Left colon (tissue), 2 donors: ENCODE measurements around the gene EFR3B. TPM values are rescaled to one million over a fixed set of nuclear protein-coding genes. Genes with fewer than 3 reads are reported as not detected.
"Not testable (repeated sequence)": the region's sequence is repeated elsewhere in the genome, so short reads cannot be mapped to it uniquely, and the experiment has no call there.

Experiments
- ATAC-seq: fragments of 200-7000 bp; cut with Tn5 transposase; one replicate; pipeline ENCODE4 v1.9.1; 2020; ENCODE audit warnings: mild to moderate bottlenecking, moderate library complexity
- DNase-seq, 2 donors: peaks; one replicate each; pipeline ENCODE4 v3.0.0-alpha.2; 2020
- intact Hi-C, 2 donors: fragments of 100-400 bp; cut with DNase I in 1 of 2; cut with micrococcal nuclease in 1 of 2; formaldehyde crosslinking; loops; one replicate each; pipeline versions ENCODE4 v1.11.2 to v1.14.0; 2022; cut with DNase I, micrococcal nuclease
- total RNA-seq, 2 donors: library from RNA; stranded (reverse); fragmentation: NEBNext Ultra II Directional; extraction: Animal tissue kit (Norgen Biotek cat#: 25700); gene quantifications; one replicate each; pipeline ENCODE4 v1.2.1, GENCODE V29; 2021
- donor health status: DM: no; HTN: no; CAD: no.
- donor health status: DM: yes; HTN: yes; CAD: no.

Gene EFR3B
- total RNA-seq, 2 donors from 2014 or later: 0.98 to 2.5 TPM

DNA sequence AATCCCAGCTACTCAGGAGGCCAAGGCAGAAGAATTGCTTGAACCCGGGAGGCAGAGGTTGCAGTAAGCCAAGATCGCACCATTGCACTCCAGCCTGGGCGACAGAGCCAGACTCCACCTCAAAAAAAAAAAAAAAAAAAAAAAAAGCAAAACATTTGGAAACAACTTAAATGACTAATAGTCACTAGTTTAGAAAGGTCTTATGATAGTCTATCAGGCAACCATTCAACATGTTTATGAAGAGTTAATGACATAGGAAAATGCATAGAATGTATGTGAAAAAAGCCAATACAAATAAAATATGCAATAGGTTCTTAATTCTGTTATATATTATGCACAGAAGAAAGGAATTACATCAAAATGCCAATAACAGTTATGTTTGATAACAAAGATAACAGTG, 85.2 kb downstream of the EFR3B start:
- ATAC-seq, DNase-seq: not testable (repeated sequence)
- intact Hi-C loops: loop anchor here in 1 of 2 donors (10.0 kb wide), 1 partner anchor 152 kb away; the partner anchor contains the start of gene DNAJC27

DNA sequence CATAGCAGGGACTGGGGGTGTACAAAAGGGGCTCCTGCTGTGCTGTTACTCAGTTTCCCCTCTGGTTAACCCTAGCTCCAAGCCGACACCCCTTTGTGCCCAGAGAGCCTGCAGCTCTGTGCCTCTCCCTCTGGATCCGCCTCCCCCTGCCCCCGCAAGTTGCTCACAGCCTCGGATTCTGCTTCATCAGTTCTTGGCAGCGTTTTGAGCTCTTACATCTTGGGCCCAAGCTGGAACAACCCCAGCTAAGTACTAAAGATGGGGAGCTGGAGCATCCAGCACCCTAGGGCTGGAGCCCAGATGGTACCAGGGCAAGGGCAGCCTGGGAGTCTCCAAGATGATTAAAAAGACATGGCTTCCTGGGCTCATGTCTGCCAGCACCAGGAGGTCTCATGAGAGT, 85.8 kb downstream of the EFR3B start:
- no peak for ATAC-seq
- intact Hi-C loops: loop anchor here in 1 of 2 donors (10.0 kb wide), 1 partner anchor 153 kb away; the partner anchor contains the start of gene DNAJC27
- DNase-seq: no peak

DNA sequence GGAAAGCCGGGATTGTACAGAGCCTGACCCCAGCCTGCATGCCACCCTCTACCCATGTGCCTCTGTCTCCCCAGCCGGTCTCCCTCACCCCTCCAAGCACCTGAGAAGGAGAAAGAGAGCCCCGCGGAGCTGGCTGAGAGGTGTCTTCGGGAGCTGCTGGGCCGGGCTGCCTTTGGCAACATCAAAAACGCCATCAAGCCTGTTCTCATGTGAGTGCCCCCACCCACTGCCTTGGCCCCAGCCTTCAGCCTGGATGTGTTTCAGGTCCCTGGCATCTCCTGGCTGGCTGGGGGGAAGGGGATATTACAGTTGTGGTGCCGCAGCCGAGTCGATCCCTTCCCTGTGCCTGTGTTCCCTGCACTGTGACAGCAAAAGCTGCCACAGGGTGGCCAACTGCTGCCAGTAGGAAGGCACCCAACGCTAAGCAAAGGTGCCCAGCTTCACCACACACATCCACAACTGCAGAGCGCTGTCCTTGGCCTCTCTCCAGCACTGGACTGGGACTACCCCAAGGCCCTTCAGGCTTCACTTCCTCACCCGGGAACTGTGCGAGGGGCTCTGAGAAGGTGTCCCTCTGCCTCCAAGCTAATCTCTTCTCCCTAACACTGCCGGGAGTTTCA, 88.1 kb downstream of the EFR3B start:
- DNase-seq (no peak), ATAC-seq (no peak)
- intact Hi-C loops: loop anchor here (1.0 to 10.0 kb wide), 2 partner anchors 155 kb away; partner anchors contain the start of gene DNAJC27 (in 1 of the 2)

DNA sequence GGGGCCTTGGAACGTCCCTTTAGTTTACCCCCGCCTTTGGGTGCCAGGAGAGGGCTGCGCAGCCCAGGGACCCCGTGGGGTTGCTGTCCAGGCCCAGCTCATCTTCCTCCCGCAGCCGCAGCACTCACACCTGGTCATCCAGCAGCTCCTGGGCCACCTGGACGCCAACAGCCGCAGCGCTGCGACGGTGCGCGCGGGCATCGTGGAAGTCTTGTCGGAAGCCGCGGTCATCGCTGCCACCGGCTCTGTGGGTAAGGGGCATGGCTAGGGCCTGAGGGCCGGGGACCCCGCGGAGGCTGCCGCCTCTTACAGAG, 89.3 kb downstream of the EFR3B start:
- intact Hi-C loops: no loop called here
- DNase-seq (no peak), ATAC-seq (no peak)

DNA sequence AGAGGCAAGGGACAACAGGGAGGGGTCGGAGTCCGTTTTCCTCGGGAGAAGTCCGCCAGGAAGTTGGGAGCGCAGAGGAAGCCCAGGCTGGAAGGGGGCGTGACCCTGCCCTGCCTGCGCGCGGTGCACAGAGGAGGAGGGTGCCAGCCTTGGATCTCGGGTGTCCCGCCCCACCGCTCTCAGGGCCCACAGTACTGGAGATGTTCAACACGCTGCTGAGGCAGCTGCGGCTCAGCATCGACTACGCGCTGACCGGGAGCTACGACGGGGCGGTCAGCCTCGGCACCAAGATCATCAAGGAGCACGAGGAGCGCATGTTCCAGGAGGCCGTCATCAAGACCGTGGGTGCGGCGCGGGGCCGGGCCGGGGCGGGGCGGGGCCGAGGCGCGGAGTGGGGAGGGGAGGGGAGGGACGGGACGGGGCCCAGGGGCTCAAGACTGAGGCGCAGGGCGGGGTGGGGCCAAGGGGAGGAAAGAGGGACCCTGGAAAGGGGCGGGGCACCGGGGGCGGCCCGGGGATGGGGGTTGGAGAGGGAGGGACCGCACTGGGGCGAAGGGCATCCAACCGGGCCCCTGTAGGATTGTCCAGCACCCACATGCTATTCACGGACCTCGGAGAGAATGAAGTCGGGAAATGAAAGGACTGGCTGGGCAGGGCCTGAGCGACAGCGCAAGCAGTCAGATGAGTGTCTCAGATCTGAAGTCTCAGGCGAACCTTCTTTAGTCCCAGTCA, 89.9 kb downstream of the EFR3B start:
- ATAC-seq (peak; percentile 85), DNase-seq (peak; percentile 50 to 67)
- intact Hi-C loops: no loop called here

DNA sequence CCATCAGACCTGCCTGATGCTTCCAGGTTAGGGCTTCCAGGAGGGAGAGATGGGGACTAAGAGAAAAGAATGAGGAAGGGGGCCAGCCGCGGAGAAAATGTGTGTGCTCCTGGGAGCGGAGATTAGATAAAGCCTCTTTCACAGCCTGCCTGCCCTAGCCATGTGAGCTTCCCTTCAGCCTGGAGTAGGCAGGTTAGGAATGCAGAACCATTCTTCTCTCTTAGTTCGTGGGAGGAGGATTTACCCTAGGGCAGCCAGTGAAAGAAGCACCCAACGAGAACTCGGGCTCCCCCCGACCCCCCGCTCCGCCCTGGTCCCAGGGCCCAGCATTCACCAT, 90.4 kb downstream of the EFR3B start:
- no peak for ATAC-seq
- intact Hi-C loops: no loop called here
- no peak for DNase-seq

DNA sequence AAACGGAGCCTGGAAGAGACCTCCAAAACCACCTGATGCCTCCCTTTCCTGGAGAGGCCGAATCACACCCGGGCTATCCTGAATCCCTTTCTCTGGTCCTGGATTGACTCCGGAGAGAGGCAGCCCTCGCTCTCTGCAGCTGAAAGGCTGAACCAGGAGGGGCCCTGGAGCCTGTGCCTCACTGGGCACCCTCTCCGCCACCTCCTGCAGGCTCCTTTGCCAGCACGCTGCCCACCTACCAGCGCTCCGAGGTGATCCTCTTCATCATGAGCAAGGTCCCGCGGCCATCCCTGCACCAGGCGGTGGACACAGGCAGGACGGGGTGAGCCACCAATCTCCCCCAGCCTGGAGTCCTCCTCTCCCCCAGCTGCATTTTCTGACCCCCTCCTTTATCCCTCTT, 90.8 kb downstream of the EFR3B start:
- intact Hi-C loops: no loop called here
- ATAC-seq (no peak), DNase-seq (no peak)

DNA sequence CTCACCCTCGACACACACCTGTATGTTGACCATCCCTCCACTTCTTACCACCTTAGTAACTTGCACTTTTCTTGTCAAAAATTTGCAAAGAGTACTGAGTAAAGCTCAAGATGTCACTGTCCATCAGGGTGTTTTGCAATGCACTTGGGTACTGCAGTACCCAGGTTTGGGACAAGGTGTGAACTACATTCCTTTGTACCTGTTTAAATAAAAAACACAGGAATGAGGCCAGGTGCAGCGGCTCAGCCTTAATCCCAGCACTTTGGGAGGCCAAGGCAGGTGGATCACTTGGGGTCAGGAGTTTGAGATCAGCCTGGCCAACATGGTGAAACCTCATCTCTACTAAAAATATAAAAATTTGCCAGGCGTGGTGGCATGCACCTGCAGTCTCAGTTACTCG, 98.7 kb downstream of the EFR3B start:
- DNase-seq, intact Hi-C loops, ATAC-seq: not testable (repeated sequence)

DNA sequence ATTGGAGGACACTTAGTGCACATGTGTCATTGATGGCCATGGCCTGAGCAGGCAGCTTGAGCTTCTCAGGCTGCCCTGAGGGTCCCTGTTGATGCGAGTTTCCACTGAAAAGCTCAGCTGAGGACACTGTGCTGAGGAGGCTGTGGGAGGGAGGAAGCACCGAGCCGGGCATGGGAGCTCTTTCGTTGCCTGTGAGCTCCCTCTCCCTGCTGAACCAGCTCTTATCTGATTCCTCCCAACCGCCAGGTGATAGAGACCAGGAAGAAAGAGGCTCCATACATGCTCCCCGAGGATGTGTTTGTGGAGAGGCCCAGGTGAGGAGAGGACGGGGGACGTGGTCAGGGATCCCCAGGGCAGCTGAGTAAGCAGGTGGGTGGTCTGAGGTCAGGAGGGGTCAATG, 99.2 kb downstream of the EFR3B start:
- intact Hi-C loops: no loop called here
- ATAC-seq: no peak
- DNase-seq: no peak

DNA sequence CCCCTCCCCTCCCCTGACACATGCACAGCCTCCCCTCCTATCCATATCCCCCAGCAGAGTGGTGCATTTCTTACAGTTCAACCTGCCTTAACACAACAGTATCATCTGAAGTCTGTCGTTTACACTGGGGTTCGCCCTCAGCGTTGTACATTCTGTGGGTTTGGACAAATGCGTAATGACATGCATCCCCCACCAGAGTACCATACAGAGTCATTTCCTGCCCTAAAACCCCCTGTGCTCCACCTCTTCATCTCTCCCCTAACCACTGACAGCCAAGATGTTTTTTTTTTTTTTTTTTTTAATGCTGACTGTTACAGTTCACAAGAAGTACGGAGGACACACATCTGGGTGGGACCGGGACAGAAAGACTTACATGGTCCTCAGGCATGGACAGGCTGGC, 103.9 kb downstream of the EFR3B start:
- ATAC-seq (no peak), DNase-seq (no peak)
- intact Hi-C loops: no loop called here

DNA sequence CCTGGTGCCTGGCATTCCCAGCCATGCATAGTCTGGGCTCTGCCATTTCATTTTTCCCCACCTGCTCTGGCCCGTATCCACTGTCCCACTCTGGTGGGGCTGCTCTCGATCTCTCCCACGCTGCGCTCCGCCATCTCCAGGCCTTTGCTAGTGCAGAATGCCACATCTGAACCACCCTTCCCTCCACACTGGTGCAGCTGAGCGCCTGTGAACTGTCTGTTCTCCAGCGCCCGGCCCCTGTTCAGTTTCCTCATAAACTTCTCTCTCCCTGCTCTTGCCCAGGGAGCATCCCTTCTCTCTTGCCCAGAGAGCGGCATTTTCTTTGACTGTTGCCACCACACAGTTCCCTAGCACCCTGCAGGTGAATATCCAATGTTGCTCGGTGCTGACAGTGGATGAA, 105.0 kb downstream of the EFR3B start:
- ATAC-seq (no peak), DNase-seq (no peak)
- intact Hi-C loops: no loop called here

DNA sequence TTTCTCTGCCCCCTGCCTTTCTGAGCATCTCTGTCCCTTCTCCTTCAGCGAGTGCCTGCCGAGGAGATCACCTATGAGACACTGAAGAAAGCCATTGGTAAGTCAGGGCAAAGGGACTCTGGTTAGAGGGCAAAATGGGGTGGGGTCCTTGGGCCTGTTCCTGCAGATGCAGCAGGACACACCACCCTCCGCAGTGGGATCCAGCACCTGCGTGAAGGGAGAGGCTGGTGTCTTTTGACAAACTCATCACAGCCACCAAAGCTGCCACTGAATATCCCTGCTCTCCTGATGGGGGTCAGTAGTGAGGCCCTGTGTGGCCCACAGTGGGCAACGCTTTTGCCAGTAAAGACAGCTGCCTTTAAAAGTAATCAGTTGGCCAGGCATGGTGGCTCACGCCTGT, 107.8 kb downstream of the EFR3B start:
- DNase-seq (no peak), ATAC-seq (no peak)
- intact Hi-C loops: no loop called here

DNA sequence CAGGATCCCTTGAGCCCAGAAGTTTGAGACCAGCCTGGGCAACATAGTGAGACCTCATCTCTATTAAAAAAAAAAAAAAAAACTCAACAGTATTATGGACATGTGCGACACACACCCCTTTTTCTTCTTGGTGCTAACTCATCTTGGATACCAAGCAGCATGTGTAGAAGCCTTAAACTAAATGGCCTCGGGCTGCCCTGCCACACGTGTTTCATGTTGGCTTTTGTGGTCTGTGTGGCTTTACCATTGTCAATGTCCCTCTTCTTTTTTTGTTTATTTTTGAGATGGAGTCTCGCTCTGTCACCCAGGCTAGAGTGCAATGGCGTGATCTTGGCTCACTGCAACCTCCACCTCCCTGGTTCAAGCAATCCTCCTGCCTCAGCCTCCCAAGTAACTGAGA, 109.1 kb downstream of the EFR3B start:
- ATAC-seq, intact Hi-C loops, DNase-seq: not testable (repeated sequence)

DNA sequence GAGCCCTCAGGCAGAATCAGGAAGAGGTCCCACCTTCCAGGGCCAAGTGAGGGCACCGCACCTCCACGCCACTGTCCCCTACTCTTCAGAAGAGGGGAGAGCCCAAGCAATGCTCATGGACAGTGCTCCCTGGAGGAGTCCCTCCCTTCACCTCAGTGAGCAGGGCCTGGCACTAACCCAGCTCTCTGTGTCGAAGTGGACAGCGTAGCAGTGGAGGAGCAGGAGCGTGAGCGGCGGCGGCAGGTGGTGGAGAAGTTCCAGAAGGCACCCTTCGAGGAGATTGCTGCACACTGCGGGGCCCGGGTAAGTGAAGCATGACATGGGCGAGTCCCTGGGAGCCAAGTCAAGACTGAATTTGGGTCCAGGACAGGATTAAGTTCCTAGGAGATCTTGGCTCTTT, 109.8 kb downstream of the EFR3B start:
- DNase-seq: no peak
- no peak for ATAC-seq
- intact Hi-C loops: no loop called here

DNA sequence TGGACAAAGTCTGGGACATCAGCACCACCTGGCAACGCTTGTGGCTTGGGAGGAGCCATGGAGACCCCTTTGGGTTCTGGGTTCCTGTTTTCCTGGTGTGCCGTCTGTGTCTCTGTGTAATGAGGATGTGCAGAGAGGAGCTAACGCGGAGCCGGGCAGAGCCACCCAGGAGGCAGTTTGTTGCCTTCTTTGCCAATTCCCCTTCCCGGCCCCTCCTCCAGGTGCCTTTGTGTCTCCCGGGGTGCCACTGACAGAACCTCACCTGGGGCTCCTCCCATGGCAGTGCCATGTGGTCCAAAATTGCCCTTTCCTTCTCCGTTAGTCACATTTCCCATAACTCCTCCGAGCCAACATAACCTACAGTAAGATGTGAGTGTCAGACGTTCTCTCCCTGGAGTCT, 113.5 kb downstream of the EFR3B start:
- no peak for ATAC-seq
- DNase-seq: no peak
- intact Hi-C loops: no loop called here

DNA sequence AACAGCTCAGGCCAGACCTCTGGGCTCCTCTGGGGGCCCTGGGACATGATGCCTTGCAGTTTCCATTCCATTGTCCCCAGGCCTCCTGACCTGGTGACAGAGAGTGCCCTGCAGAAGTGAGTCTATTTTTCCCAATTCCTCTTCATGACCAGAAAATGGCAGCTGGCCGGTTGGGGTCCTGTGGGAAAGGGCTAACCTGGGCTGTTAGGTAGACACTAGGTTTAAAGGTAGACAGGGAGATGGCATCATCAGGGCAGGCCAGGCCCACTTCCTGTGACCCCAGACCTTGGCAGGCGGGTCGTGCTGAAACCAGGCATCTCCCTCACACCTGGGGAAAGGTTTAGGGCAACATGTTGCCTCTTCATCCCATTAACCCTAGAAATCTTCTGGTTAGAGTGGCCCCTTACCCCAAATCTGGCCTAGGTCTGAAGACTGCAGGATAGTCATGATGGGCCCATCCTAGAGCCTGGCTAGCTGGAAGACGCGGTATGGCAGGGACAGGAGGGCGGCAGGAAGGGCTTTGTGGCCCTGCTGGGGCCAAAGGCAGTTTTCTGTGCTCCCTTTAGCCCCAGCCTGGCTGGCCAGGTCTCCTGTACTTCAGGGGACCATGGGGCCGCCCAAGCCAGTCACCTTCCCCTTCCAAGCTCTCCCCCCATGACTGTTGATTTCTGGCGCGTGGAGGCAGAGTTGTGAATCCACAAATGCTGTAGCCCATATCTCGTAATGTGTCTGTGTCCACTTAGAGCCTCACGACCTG, 116.4 kb downstream of the EFR3B start:
- ATAC-seq (no peak), DNase-seq (no peak)
- intact Hi-C loops: no loop called here

DNA sequence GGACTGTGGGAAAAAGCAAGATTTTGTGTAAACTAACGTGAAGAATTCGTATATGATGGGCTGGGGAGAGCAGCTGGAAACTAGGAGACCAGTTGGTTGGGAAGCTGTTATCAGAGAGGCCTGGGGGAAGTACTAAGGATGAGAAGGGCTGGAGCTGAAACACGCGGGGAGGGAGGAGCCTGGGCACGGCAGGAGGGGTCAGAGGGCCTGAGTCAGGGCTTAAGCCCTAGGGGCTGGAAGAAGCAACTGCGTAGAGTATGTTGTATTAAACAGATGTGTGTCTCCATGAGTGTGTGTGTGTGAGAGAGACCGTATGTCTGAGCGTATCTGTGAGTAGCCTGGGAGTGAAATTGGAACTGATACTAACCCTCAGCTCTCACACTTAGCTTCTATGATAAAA, 118.1 kb downstream of the EFR3B start:
- DNase-seq: no peak
- no peak for ATAC-seq
- intact Hi-C loops: no loop called here

DNA sequence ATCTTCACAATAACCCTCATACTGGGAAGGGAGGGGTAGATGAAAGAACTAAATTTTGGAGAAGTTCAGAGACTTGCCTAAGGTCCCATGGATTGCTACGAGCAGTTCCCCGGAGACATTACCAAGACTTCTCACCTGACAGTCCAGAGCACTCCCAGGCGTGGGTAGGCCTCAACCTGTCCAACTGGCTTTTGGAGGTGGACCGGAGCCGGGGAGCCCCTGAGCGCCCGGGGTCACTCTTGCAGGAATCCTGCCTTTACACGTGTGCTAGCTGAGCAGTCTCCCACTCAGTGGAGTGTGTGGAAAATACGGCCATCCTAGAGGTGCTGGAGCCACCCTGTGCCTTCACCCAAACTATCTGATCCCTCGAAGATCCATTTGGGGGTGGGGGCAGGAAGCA, 118.5 kb downstream of the EFR3B start:
- ATAC-seq (no peak), DNase-seq (no peak)
- intact Hi-C loops: no loop called here

DNA sequence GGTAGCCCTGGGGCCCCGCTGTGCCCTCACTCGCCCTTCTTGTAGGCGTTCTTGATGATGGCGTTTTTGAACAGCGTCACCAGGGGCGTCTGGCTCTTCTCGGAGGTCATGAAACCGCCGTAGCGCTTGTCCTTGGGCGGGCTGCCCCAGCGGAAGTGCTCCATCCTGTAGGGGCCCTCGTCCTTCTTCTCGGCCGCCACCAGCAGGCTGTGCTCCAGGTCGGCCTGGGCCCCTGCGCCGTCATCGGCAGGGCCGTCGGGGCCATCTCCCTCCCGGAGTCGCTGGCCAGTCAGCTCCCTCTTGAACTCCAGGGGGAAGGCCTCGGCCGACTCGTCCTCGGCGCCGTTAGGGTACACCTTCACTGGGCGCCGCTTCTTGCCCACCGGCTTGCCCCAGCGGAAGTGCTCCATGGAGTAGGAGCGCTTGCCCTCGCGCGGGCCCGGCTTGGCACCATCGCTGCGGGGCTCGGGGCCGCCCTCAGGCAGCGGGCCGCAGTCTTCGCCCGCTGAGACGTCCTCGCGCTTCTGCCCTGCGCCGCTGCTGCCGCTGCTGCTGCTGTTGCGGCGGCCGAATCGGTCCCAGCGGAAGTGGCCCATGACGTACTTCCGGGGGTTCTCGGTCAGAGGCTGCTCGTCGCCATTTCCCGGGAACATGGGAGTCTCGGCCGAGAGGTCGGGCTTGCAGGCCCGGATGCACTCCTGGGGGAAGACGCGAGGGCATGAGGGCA, 119.3 kb downstream of the EFR3B start:
- DNase-seq (peak; percentile 52 to 53), ATAC-seq (no peak)
- intact Hi-C loops: no loop called here
